GM10266 (cell line): ENCODE data around the gene SBK2.

Experiments
- DNase-seq: peaks from one replicate; pipeline ENCODE4 v3.0.0; 2012; ENCODE audit errors: extremely low spot score
- CTCF ChIP-seq: IDR thresholded peaks from 2 replicates; pipeline ENCODE4 v1.5.1; 2012; ENCODE audit warnings: mild to moderate bottlenecking, low read depth; ENCODE audit not compliant: control insufficient read depth, insufficient read depth; ENCODE audit errors: missing control alignments

Gene SBK2

GRCh38 chr19:55566823-55567222, 29.9 kb upstream of the SBK2 start:
- TF ChIP-seq CTCF: no peak
- DNase-seq: no peak

GRCh38 chr19:55563261-55563690, 26.3 kb upstream of the SBK2 start:
- no peak for TF ChIP-seq CTCF
- no peak for DNase-seq

DNA sequence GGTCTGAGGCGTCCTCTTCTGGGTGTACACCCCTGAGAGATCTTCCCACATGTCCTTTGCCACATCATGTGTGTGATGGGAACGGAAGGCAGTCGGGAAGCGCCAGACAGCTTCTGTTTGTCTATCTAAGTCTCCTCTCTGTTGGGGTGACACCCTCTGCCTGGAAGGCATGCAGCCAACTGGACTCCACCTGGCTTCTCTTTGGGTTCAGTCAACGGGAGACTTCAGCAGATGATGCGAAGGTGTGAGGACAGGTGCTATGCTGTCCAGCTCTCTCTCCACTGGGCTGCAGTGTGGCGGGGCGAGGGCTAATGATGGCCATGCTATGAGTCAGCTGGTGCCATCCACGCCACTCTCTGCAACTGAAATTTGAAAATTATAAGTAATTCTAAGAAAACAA, 22.8 kb upstream of the SBK2 start:
- no peak for TF ChIP-seq CTCF
- DNase-seq: no peak

GRCh38 chr19:55554741-55555152, 17.8 kb upstream of the SBK2 start:
- DNase-seq: no peak
- no peak for TF ChIP-seq CTCF

DNA sequence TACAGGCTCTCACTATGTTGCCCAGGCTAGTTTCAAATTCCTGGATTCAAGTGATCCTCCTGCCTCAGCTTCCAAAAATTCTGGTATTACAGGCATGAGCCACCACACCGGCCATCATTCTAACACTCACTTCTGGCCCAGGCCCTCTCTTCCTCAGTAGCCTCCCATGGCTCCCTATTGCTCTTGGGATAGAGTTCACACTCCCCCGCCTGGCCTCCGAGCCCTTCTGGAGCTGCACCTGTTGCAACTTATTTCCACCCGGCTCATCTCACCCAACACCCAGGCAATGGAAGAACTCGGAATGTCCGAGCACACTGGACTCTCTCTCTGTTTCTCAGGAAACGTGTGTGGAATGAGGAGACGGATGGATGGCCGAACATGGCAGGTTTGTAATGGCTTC, 17.4 kb upstream of the SBK2 start:
- TF ChIP-seq CTCF: no peak
- no peak for DNase-seq

DNA sequence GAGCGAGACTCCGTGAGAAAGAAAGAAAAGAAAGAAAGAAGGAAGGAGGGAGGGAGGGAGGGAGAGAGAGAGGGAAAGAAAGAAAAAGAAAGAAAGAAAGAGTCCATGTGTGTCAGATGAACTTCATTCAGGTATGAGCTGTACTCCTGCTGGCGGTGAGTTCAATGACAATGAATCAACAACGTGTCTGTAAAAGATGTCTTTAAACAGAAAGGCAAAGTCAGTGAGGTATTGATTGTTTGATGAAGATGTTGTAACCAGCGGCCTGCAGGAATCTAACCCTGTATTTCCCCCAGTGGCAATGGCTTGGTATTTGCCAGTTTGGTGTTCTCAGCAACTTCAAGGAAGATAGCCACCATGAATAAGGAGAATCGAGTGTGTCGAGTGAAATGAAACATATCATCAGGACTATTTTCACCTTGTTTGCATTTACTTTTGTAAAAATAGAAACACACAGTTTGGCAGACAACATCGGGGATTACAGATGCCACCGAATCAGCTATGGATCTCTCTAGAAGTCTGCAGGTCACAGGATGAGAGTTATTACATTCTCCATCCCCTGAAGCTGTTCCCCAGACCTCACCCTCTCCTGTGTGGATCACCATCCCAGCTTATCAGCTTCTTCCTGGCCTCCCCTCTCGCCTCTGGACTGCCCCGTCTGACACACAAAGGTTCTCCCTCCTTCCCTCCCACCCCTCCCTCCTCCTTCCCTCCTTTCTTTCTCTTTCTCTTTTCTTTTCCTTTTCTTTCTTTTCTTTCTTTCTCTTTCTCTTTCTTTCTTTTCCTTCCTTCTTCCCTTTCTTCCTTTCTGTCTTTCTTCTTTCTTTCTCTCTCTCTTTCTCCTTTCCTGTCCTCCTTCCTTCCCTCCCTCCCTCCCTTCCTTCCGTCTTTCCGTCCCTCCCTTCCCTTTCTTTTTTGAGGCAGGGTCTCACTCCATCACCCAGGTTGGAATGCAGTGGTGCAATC, 16.6 kb upstream of the SBK2 start:
- no peak for TF ChIP-seq CTCF
- no peak for DNase-seq

DNA sequence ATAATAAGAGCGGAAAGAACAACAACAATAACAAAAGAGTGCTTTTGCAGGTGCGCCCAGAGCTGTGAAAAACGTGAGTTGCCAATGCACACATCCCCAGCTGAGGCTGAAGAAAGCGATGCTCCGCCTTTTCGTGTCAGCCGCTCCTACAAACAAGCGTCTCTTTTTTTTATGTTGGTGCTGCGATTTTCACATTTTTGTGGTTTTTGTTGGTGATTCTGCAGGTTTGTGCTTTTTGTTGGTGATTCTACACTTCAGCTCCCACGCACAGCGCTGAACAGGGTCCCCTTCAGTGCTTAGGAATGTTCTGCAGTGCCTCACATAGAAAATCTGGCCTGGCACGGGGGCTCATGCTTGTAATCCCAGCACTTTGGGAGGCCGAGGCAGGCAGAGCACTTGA, 15.7 kb upstream of the SBK2 start:
- no peak for TF ChIP-seq CTCF
- no peak for DNase-seq
